GM12892 (cell line): ENCODE measurements around the gene PNMA8B.

Experiments
- POLR2A ChIP-seq: IDR thresholded peaks from 2 replicates; pipeline ENCODE4 v1.6.1; 2011; ENCODE audit warnings: low read depth, low read length, control low read depth
- POLR2AphosphoS5 ChIP-seq: IDR thresholded peaks from 2 replicates; pipeline ENCODE4 v1.6.1; 2011; ENCODE audit warnings: low read depth, low read length, control low read depth
- TAF1 ChIP-seq: IDR thresholded peaks from 2 replicates; pipeline ENCODE4 v1.6.1; 2011; ENCODE audit warnings: low read depth, mild to moderate bottlenecking, control low read depth, low read length, borderline replicate concordance

DNA sequence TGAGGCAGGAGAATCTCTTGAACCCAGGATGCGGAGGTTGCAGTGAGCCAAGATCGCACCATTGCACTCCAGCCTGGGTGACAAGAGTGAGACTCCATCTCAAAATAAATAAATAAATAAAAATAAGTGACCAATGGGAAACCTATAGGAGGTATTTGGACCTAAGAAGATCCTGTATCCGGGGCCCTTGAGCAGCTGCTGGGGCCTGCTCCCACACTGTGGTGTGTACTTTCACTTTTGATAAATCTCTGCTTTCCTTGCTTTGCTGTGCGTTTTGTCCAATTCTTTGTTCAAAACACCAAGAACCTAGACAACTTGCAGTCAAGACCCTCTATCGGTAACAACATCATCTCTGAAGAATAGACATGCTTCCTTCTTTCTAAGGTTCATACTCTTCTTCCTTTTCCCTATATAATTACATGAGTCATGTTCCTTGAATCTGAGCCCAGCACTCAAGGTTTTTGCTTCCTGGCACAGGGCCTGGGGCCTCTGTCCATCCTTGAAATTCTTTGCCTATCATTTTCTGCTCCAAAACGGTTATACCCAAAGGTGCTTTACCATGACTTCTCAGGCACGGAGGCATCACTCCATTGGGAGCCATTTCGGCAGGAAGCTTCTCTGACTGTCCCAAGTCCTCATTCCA lies 52.7 kb downstream of the PNMA8B start:
- TF ChIP-seq POLR2A (no peak), POLR2AphosphoS5 (no peak), TAF1 (no peak)
